HepG2 (cell line): ENCODE results near the gene TPX2. TPM values are rescaled to one million over a fixed set of nuclear protein-coding genes. Genes with fewer than 3 reads are reported as not detected.

ENCODE experiments used
- ATAC-seq: fragments of 200-7000 bp; cut with Tn5 transposase; 3 replicates; pipeline ENCODE4 v1.9.1; 2020; ENCODE audit warnings: mild to moderate bottlenecking, moderate library complexity
- BruUV-seq: library from RNA; stranded (reverse); fragments of 400-500 nt; replicated peaks from 2 replicates; lab custom pipeline; 2021; lab: Mats Ljungman, UMichigan
- CTCF ChIA-PET: fragments of 300-600 bp; formaldehyde crosslinking; extraction: SDS; loops from one replicate; lab custom pipeline; 2021; ENCODE audit warnings: low total read pairs, inconsistent platforms, low intra/inter-chr PET ratio; lab: Yijun Ruan, JAX
- POLR2A ChIA-PET: fragments of 350-600 bp; sonication (Branson Sonifier 250); formaldehyde crosslinking; loops from one replicate; lab custom pipeline; 2020; ENCODE audit warnings: antibody characterized with exemption, inconsistent platforms; lab: Yijun Ruan, JAX
- DNase-seq: peaks from one replicate; pipeline ENCODE4 v3.0.0-alpha.2; 2015; ENCODE audit warnings: low spot score
- FAIRE-seq: peaks from 3 replicates; lab custom pipeline; 2011; peaks lifted over from hg19 to GRCh38; lab: Jason Lieb, UNC
- H2AFZ ChIP-seq: one replicate; pipeline ENCODE4 v1.6.1; 2011; ENCODE audit warnings: low read length, inconsistent platforms
- H3K27ac ChIP-seq: fragments of 300-600 bp; 3 replicates; pipeline ENCODE4 v1.8.0; 2011; ENCODE audit warnings: mixed run types, mild to moderate bottlenecking, mixed read lengths, low read length, inconsistent platforms; ENCODE audit not compliant: insufficient read depth; ENCODE audit errors: extremely low read length
- H3K27me3 ChIP-seq, 2 experiments: fragments of 200-600 bp in 1 of 2; 2 replicates in 1 of 2; 3 replicates in 1 of 2; pipeline versions ENCODE4 v1.6.0 to v1.8.0; 2011; ENCODE audit warnings: low read length in 2 of 2, mild to moderate bottlenecking in 2 of 2, moderate library complexity in 2 of 2, inconsistent platforms in 1 of 2; ENCODE audit not compliant: insufficient read depth in 2 of 2, control insufficient read depth in 1 of 2
- H3K36me3 ChIP-seq, 2 experiments: fragments of 200-600 bp in 1 of 2; replicated peaks in 1 of 2; 2 replicates in 1 of 2; 3 replicates in 1 of 2; pipeline versions ENCODE4 v1.5.1 to v1.8.0; 2011; ENCODE audit warnings: low read length in 2 of 2, inconsistent platforms in 1 of 2; ENCODE audit not compliant: insufficient read depth in 2 of 2, control insufficient read depth in 1 of 2
- H3K4me1 ChIP-seq: 2 replicates; pipeline ENCODE4 v1.5.1; 2012; ENCODE audit warnings: low read length, inconsistent platforms; ENCODE audit not compliant: insufficient read depth
- H3K4me2 ChIP-seq: 2 replicates; pipeline ENCODE4 v1.6.0; 2011; ENCODE audit warnings: low read depth, low read length, inconsistent platforms
- H3K4me3 ChIP-seq, 3 experiments: fragments of 200-600 bp in 1 of 3; sonication (generic), shearing (Covaris generic) in 1 of 3; replicated peaks in 1 of 3; 2 replicates each; pipeline ENCODE4 v1.5.1; 2011 to 2016; ENCODE audit warnings: low read length in 3 of 3, inconsistent platforms in 2 of 3, low read depth in 2 of 3, mild to moderate bottlenecking in 2 of 3, control low read depth in 1 of 3, mixed read lengths in 1 of 3; ENCODE audit not compliant: insufficient read depth in 1 of 3
- H3K79me2 ChIP-seq: one replicate; pipeline ENCODE4 v1.6.1; 2011; ENCODE audit warnings: low read length, inconsistent platforms; ENCODE audit not compliant: insufficient read depth
- H3K9ac ChIP-seq: 2 replicates; pipeline ENCODE4 v1.6.0; 2011; ENCODE audit warnings: mild to moderate bottlenecking, low read depth, low read length, inconsistent platforms; ENCODE audit not compliant: insufficient read depth
- H3K9me3 ChIP-seq: 2 replicates; pipeline ENCODE4 v1.5.1; 2012; ENCODE audit warnings: mild to moderate bottlenecking, low read length
- H4K20me1 ChIP-seq: 2 replicates; pipeline ENCODE4 v1.6.0; 2011; ENCODE audit warnings: inconsistent platforms, mild to moderate bottlenecking, low read length, moderate library complexity; ENCODE audit not compliant: insufficient read depth
- HOXA9 ChIP-seq: sonication (generic); formaldehyde crosslinking; IDR thresholded peaks from 2 replicates; pipeline ENCODE4 v1.8.1; 2022; ENCODE audit warnings: missing genetic modification reagents, mild to moderate bottlenecking, moderate library complexity, borderline replicate concordance
- RARA ChIP-seq: IDR thresholded peaks from 2 replicates; pipeline ENCODE4 v1.6.1; 2016; ENCODE audit warnings: missing genetic modification reagents, missing compliant biosample characterization
- WGBS: methylation state at CpG from one replicate; pipeline ENCODE4 v1.1.6; 2017; ENCODE audit warnings: low lambda C conversion rate; 5-methylcytosine and 5-hydroxymethylcytosine counted together
- in situ Hi-C: cut with HindIII; loops from 2 replicates; pipeline ENCODE4 v1.10.0; 2017; ENCODE audit warnings: low pct_unique_long_range_greater_than_20kb; ENCODE audit not compliant: extremely low pct_ligation_motif_present
- intact Hi-C: fragments of 100-400 bp; cut with micrococcal nuclease; formaldehyde crosslinking; loops from one replicate; pipeline ENCODE4 v1.10.0; 2022; ENCODE audit not compliant: unreplicated experiment
- polyA plus RNA-seq, 8 experiments: library from polyadenylated mRNA; depleted of rRNA in 3 of 8; stranded (reverse) in 7 of 8; unstranded in 1 of 8; fragments of >200 nt; fragmentation: Illumina TruSeq in 4 of 8; extraction: Trizol in 4 of 8; gene quantifications; 2 replicates each; pipeline versions ENCODE4 v1.2.1 to v1.2.3, GENCODE V29; 2011 to 2016; ENCODE audit warnings: low read depth in 4 of 8, missing spikeins in 1 of 8, mixed read lengths in 1 of 8; ENCODE audit not compliant: insufficient read depth in 1 of 8
- total RNA-seq, 5 experiments: library from RNA; depleted of rRNA; stranded (reverse); fragments of >200 nt; fragmentation: Illumina TruSeq; extraction: Trizol; gene quantifications; 2 replicates each; pipeline ENCODE4 v1.2.3, GENCODE V29; 2016; ENCODE audit warnings: low read depth in 1 of 5
- TF ChIP-seq, protein P1 (sequence below), 2 experiments: sonication (generic) in 1 of 2; formaldehyde crosslinking in 1 of 2; IDR thresholded peaks; 2 replicates each; pipeline versions ENCODE4 v1.4.0 to v1.6.1; 2016 to 2020; ENCODE audit warnings: borderline replicate concordance in 1 of 2, low read depth in 1 of 2, mild to moderate bottlenecking in 1 of 2, missing genetic modification reagents in 1 of 2
- TF ChIP-seq, protein P2 (sequence below): sonication (generic); formaldehyde crosslinking; IDR thresholded peaks from 2 replicates; pipeline ENCODE4 v1.4.0; 2020; ENCODE audit warnings: mild to moderate bottlenecking, missing genetic modification reagents, borderline replicate concordance

TPX2 gene
- total and polyA plus RNA-seq, 2 of the 13 experiments (the other 11 are each of a cell fraction or from before 2014, with no cell fraction given): 34.3 to 124 TPM

DNA sequence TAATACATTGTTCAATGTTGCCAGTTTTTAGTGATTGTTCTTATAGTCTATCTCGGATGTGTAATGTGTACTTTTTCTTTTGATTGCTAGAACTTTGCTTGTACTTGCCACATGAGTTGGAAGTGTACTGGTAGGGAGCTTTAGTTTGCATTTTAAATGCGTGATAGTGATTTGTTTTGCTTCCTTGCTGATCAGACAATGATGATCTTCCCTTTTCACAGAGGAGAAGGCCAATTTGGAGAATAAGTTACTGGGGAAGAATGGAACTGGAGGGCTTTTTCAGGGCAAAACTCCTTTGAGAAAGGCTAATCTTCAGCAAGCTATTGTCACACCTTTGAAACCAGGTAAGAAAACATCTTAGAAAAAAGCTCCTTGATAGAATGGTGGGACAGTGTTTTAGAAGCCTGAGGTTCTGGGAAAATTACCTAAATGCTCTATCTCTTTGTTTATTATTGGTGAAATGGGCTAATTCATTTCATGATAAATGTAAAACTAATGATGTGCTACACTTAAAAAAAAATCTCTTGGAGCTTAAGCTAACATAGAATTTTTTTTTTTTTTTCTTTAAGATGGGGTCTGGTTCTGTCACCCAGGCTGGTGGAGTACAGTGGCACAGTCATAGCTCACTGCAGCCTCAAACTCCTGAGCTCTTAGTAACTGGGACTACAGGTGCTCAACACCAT lies 20.9 kb downstream of the TPX2 start:
- WGBS: 97% methylated on average over 2 of the region's 2 CpGs
- no peak overlapping the region for H3K4me3 ChIP-seq
- in situ Hi-C loops (no loop called here), intact Hi-C loops (no loop called here)
- no peaks in the 10 kb centered on the region for H3K4me1 ChIP-seq
- TF ChIP-seq, protein P1, sequence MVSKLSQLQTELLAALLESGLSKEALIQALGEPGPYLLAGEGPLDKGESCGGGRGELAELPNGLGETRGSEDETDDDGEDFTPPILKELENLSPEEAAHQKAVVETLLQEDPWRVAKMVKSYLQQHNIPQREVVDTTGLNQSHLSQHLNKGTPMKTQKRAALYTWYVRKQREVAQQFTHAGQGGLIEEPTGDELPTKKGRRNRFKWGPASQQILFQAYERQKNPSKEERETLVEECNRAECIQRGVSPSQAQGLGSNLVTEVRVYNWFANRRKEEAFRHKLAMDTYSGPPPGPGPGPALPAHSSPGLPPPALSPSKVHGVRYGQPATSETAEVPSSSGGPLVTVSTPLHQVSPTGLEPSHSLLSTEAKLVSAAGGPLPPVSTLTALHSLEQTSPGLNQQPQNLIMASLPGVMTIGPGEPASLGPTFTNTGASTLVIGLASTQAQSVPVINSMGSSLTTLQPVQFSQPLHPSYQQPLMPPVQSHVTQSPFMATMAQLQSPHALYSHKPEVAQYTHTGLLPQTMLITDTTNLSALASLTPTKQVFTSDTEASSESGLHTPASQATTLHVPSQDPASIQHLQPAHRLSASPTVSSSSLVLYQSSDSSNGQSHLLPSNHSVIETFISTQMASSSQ (IDR thresholded peaks at IDR 0.05; ENCODE audit: low read depth): 0 out of 2 replicates have a peak, but pooled peaks have one; percentile 41
- TF ChIP-seq, protein P1 (CRISPR knock-in tag; IDR thresholded peaks at IDR 0.05; ENCODE audit: borderline replicate concordance): no peak
- TF ChIP-seq, protein P2, sequence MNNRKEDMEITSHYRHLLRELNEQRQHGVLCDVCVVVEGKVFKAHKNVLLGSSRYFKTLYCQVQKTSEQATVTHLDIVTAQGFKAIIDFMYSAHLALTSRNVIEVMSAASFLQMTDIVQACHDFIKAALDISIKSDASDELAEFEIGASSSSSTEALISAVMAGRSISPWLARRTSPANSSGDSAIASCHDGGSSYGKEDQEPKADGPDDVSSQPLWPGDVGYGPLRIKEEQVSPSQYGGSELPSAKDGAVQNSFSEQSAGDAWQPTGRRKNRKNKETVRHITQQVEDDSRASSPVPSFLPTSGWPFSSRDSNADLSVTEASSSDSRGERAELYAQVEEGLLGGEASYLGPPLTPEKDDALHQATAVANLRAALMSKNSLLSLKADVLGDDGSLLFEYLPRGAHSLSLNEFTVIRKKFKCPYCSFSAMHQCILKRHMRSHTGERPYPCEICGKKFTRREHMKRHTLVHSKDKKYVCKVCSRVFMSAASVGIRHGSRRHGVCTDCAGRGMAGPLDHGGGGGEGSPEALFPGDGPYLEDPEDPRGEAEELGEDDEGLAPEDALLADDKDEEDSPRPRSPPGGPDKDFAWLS: no peak
- TF ChIP-seq HOXA9 (CRISPR knock-in tag): no peak
- TF ChIP-seq RARA (CRISPR knock-in tag): no peak
- no peak overlapping the region for H3K4me2 ChIP-seq
- no peak overlapping the region for H3K27ac ChIP-seq
- H3K9ac ChIP-seq: no peak overlapping the region
- no peaks in the 10 kb centered on the region for H3K9me3 ChIP-seq
- no peaks in the 10 kb centered on the region for H4K20me1 ChIP-seq
- ChIA-PET POLR2A (interaction anchor here (2.3 kb wide), 1 partner anchor 98 kb away, joined by 5 read pairs; no protein-coding TSS in a partner anchor), CTCF (no interaction called here)
- no peak for ATAC-seq
- FAIRE-seq: no peak
- no peaks in the 10 kb centered on the region for H3K27me3 ChIP-seq
- H3K36me3 ChIP-seq: peaks cover 21 to 66% of the 10 kb centered on the region in 2 experiments
- BruUV-seq: TSS peak; percentile 33
- no peak overlapping the region for H2AFZ ChIP-seq
- no peak for DNase-seq
- H3K79me2 ChIP-seq: peaks cover 32% of the 10 kb centered on the region
